Stomach smooth muscle (tissue), 2 donors: ENCODE results near the gene SLC7A6.

Source experiments
- H3K27ac ChIP-seq: one replicate; pipeline ENCODE4 v1.7.0; 2013; ENCODE audit warnings: mild to moderate bottlenecking, low read length, inconsistent platforms
- H3K27me3 ChIP-seq, 2 donors: one replicate each; pipeline ENCODE4 v1.7.0; 2013; ENCODE audit warnings: low read length in 2 of 2; ENCODE audit not compliant: insufficient read depth in 2 of 2, control insufficient read depth in 1 of 2
- H3K36me3 ChIP-seq, 2 donors: one replicate each; pipeline ENCODE4 v1.7.0; 2013; ENCODE audit warnings: low read length in 2 of 2; ENCODE audit not compliant: control insufficient read depth in 2 of 2, insufficient read depth in 2 of 2
- H3K4me1 ChIP-seq: one replicate; pipeline ENCODE4 v1.7.0; 2013; ENCODE audit warnings: low read length; ENCODE audit not compliant: control insufficient read depth, insufficient read depth
- H3K4me3 ChIP-seq, 2 donors: one replicate each; pipeline ENCODE4 v1.7.0; 2013; ENCODE audit warnings: low read length in 2 of 2
- H3K9ac ChIP-seq, 2 donors: one replicate each; pipeline ENCODE4 v1.7.0; 2013; ENCODE audit warnings: low read length in 2 of 2, mild to moderate bottlenecking in 1 of 2
- H3K9me3 ChIP-seq, 2 donors: one replicate each; pipeline ENCODE4 v1.7.0; 2013; ENCODE audit warnings: low read length in 2 of 2; ENCODE audit not compliant: control insufficient read depth in 2 of 2
- donor health status: healthy.
- donor health status: Pancreatic carcinoma.

SLC7A6 gene

DNA sequence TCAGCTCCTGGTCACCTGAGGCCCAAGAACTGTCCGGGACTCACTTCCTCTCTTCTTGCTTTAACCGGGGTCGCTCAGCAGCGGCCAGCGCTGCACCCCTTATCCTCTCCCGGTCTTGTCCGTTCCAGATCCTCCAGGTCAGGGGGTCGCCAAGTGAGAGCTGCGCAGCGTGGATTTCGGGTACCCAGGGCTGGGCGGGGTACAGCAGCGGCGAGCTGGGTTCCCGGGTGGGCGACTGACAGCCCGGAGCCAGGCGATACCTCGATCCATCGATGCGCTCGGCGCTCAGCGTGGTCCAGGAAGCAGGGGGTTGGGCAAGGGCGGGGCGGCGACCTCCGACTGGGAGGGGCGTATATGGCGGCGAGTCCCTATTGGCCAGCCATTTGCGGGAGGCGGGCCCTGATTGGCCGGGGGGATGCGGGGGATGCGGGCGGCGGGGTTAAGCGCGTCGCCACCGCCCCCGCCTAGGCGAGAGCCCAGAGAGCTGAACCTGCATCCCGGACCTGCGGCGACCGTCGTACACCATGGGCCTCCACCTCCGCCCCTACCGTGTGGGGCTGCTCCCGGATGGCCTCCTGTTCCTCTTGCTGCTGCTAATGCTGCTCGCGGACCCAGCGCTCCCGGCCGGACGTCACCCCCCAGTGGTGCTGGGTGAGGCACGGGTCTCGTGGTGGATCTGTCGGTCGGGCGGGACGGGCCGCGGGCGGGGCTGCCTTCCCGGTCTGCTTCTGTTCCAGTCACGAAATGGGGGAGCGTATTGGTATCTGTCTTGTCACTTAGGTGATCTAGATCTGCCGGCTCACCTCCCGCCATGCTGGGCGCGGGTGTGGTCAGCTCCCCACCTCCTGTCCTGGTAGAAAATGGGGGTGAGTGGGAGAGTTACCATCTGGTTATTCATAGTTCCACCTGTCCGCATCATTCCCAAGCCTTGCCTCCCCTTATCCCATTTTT, 19.1 kb upstream of the SLC7A6 start, which contains the start of gene PLA2G15:
TSS of gene PLA2G15 (plus strand) at position 471 of the 951 bp plus-strand sequence. CDS start at position 525, 54 bp downstream.
- peak within 1 kb of the TSS; percentile 96 to 99 for H3K4me3 ChIP-seq
- H3K36me3 ChIP-seq, result peaks cover 0 to 7% of the 10 kb centered on the region in 2 donors
- no peaks in the 10 kb centered on the region for H3K27me3 ChIP-seq
- H3K27ac ChIP-seq, result peak within 1 kb of the TSS; percentile 24
- no peaks in the 10 kb centered on the region for H3K9me3 ChIP-seq
- peak within 1 kb of the TSS; percentile 83 to 85 for H3K9ac ChIP-seq
- H3K4me1 ChIP-seq, result peaks cover 31% of the 10 kb centered on the region

DNA sequence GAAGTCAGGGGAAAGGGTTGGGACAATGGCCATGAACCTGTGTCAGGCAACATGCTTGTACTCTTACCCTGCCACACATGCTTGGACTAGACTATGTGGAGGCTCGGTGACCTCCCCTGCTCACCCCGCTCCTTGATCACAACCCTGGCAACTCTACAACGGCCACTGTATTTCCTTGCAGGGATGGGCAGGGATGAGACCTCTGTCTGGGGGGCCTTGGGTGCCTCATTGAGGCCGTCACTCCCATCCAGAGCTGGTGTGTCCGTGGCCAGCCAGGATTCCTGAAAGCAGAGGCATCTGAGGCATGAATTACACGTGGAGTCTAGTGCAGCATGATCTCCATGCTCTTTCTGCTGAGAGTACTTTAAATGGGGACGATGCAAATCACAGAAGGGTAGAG, 18.2 kb upstream of the SLC7A6 start:
- Histone ChIP-seq H3K36me3 (peaks cover 0 to 11% of the 10 kb centered on the region in 2 donors), H3K9me3 (no peaks in the 10 kb centered on the region), H3K27ac (no peak overlapping the region), H3K4me3 (peak overlapping the region; percentile 96 to 99), H3K4me1 (peaks cover 31% of the 10 kb centered on the region), H3K27me3 (no peaks in the 10 kb centered on the region), H3K9ac (peak overlapping the region; percentile 41 to 75)

DNA sequence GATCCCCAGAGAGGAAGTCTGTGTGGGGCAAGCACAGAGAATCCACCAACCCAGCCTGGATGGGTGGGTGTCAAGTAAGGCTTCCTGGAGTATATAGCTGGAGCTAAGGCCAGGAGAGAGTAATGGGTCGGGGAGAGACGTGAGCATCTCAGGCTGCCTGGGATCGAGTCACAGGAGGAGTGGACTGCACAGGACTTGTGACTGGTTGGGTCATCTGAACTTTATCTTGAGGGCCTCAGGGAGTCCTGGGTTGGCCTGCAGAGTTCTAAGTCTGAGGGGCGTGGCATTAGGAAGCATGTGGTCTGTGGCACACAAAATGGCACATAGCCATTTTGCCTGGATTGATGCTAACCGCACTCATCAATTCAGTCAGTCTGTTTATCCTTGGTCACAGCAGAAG, 17.7 kb upstream of the SLC7A6 start:
- Histone ChIP-seq H3K36me3 (peaks cover 0 to 12% of the 10 kb centered on the region in 2 donors), H3K4me3 (peak overlapping the region in 1 of 2 donors; percentile 96), H3K9me3 (no peaks in the 10 kb centered on the region), H3K27ac (no peak overlapping the region), H3K27me3 (no peaks in the 10 kb centered on the region), H3K4me1 (peaks cover 31% of the 10 kb centered on the region), H3K9ac (peak overlapping the region; percentile 36 to 41)

DNA sequence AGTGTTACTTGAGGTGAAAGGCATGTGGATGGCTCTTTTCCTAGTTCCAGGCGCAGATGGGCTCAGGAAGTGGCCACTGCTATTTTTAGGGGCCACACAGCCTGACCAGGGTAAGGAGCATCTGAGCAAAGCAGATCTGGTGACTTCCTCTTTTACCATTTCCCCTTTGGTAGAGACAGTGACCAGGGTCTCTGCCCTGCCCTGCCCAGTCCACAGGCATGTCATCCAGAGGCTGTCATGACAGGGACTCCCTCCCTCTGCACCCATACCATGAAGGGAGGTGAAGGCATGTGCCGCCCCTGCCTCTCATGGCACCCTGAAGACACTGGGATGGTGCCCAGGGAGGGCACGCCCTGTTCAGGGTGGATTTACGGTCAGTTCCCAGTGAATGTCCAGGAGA, 16.9 kb upstream of the SLC7A6 start:
- Histone ChIP-seq H3K9me3 (no peaks in the 10 kb centered on the region), H3K4me3 (peak overlapping the region in 1 of 2 donors; percentile 15), H3K36me3 (peaks cover 0 to 12% of the 10 kb centered on the region in 2 donors), H3K4me1 (peaks cover 32% of the 10 kb centered on the region), H3K27me3 (no peaks in the 10 kb centered on the region), H3K9ac (peak overlapping the region in 1 of 2 donors; percentile 36), H3K27ac (no peak overlapping the region)

DNA sequence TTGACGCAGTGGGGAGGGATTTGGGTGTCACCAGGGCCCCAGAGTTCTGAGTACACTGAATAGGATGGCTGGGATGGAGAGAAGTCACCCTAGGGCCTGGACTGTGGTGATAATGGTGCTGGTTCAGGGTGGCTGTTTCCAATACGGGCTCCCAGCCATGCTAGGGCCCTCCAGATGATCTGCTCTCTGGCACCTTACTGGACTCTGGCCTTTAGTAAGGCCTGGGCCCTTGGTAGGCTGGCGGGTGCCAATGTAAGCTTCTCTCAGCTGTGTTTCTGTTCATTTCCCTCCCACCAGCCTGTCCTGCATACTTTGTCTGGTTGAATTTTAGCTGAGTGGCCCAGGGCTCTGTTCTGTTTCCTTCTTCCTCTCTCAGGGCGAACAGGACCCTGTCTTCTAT, 16.4 kb upstream of the SLC7A6 start:
- Histone ChIP-seq H3K4me3 (no peak overlapping the region), H3K9me3 (no peaks in the 10 kb centered on the region), H3K27ac (no peak overlapping the region), H3K27me3 (no peaks in the 10 kb centered on the region), H3K9ac (no peak overlapping the region), H3K36me3 (peaks cover 0 to 14% of the 10 kb centered on the region in 2 donors), H3K4me1 (peaks cover 32% of the 10 kb centered on the region)

DNA sequence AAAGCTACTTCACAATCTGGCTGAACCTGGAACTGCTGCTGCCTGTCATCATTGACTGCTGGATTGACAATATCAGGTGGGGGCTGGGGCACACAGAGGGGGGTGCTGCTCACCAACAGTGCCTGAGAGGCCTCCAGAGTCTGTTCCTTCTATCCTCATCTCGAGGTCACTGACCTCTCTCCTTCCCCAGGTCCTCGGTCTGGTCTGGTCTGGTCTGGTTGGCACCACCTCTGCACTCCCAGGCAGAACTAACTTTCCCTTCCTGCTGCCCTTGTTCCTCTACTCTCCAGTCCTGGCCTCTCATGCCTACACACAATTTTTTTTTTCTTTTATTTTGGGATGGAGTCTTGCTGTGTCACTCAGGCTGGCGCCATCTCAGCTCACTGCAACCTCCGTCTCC, 15.0 kb upstream of the SLC7A6 start:
- Histone ChIP-seq H3K27me3 (no peaks in the 10 kb centered on the region), H3K9me3 (no peaks in the 10 kb centered on the region), H3K36me3 (peaks cover 0 to 16% of the 10 kb centered on the region in 2 donors), H3K4me3 (no peak overlapping the region), H3K27ac (no peak overlapping the region), H3K4me1 (peaks cover 29% of the 10 kb centered on the region), H3K9ac (no peak overlapping the region)

DNA sequence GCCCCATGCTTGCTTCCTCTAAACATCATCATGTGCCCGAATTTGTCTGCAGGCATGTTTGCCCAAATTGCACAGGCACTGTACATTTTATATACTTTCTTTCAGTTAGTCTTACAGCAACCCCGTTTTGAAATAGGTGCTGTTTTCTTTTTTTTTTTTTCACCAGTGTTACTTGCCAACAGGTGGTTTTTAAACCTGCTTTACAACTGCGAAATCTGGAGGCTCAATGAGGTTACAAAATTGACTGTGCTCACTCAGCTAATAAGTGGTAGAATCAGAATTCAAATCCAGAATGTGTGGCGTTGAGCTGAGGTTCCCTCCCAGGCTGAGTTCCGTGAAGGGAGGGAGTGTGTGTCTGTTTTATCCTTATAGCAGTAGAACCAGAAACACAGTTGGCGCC, 13.4 kb upstream of the SLC7A6 start:
- Histone ChIP-seq H3K27me3 (no peaks in the 10 kb centered on the region), H3K9ac (no peak overlapping the region), H3K36me3 (peaks cover 10 to 27% of the 10 kb centered on the region in 2 donors), H3K27ac (no peak overlapping the region), H3K4me1 (peaks cover 18% of the 10 kb centered on the region), H3K9me3 (no peaks in the 10 kb centered on the region), H3K4me3 (no peak overlapping the region)

DNA sequence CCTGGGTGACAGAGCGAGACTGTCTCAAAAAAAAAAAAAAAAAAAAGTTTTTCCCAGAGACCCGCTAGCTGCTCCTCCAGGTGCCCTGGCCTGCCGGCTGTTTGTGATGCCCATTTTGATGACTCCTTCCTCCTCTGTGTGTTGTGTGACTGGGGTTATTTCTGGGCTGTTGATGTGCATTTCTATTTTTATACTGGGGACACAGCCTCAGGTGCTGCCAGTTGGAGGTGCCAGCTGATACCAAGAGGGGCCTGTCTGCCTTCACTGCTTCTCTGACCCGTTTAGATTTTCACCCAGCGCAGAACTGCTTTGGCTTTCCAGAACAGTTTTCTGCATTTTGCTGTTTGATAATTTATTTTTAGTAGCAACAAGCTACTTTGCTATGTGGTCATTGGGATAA, 12.5 kb upstream of the SLC7A6 start:
- H3K4me3 ChIP-seq, result no peak overlapping the region
- H3K9ac ChIP-seq, result no peak overlapping the region
- no peaks in the 10 kb centered on the region for H3K27me3 ChIP-seq
- no peaks in the 10 kb centered on the region for H3K9me3 ChIP-seq
- peak overlapping the region; percentile 18 for H3K27ac ChIP-seq
- H3K4me1 ChIP-seq, result peaks cover 9% of the 10 kb centered on the region
- peaks cover 10 to 27% of the 10 kb centered on the region in 2 donors for H3K36me3 ChIP-seq

DNA sequence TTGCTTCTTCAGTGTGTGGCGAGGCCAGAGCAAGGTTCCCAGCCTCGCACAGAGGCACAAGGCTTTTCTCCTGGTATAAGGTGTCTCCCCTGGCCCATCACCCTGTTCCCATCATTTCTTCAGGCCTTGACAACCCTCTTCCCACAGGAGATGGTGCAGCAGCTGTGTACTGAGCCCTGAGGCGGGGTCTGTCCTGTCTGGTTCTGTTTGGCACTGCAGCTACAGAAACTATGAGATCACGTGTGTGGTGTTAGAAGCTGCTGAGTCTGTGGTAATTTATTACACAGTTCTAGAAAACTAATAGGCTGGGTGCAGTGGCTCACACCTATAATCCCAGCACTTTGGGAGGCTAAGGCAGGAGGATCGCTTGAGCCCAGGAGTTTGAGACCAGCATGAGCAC, 11.9 kb upstream of the SLC7A6 start:
- Histone ChIP-seq H3K27me3 (no peaks in the 10 kb centered on the region), H3K36me3 (peaks cover 10 to 27% of the 10 kb centered on the region in 2 donors), H3K4me3 (no peak overlapping the region), H3K9me3 (no peaks in the 10 kb centered on the region), H3K9ac (no peak overlapping the region), H3K4me1 (peaks cover 8% of the 10 kb centered on the region), H3K27ac (peak overlapping the region; percentile 18)

DNA sequence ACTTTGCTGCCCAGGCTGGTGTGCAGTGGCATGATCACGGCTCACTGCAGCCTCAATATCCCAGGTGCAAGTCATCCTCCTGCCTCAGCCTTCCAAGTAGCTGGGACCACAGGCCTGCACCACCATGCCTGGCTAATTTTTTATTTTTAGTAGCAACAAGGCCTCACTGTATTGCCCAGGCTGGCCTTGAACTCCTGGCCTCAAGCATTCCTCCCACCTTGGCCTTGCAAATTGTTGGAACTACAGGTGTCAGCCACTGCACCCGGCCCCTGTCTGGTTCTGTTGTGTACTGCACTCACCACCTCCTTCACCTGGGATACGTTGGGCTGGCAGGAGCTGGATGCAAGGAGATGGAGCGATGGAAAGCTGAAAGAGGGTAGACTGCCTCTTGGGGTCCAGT, 10.6 kb upstream of the SLC7A6 start:
- Histone ChIP-seq H3K36me3 (peaks cover 10 to 29% of the 10 kb centered on the region in 2 donors), H3K4me1 (peaks cover 17% of the 10 kb centered on the region), H3K4me3 (no peak overlapping the region), H3K27me3 (no peaks in the 10 kb centered on the region), H3K27ac (no peak overlapping the region), H3K9ac (no peak overlapping the region), H3K9me3 (no peaks in the 10 kb centered on the region)

DNA sequence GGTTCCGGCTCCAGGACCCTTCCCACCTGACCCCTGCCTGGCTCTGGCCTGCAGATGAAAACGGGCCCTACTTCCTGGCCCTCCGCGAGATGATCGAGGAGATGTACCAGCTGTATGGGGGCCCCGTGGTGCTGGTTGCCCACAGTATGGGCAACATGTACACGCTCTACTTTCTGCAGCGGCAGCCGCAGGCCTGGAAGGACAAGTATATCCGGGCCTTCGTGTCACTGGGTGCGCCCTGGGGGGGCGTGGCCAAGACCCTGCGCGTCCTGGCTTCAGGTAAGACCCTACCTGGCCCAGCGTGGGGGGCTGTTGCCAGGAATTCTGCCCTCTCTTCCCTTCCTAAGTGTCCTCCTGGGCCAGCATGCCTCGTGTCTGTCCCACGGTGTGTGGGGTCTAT, 8.6 kb upstream of the SLC7A6 start:
- no peaks in the 10 kb centered on the region for H3K27me3 ChIP-seq

More for the DNA sequence above, 8.6 kb upstream of the SLC7A6 start:
- Histone ChIP-seq H3K9ac (no peak overlapping the region), H3K27ac (no peak overlapping the region), H3K4me1 (peaks cover 20% of the 10 kb centered on the region), H3K4me3 (no peak overlapping the region), H3K9me3 (no peaks in the 10 kb centered on the region), H3K36me3 (peaks cover 23 to 35% of the 10 kb centered on the region in 2 donors)
